Measurements from ENCODE around the gene STOML3.
A peak's percentile ranks its signal among the peaks of the same experiment; 100 is the strongest.

The STOML3 gene

GRCh38 chr13:38980750-38981078 is 9.9 kb downstream of the STOML3 start:
- TF ChIP-seq USF1 (IDR thresholded peaks at IDR 0.05): no peak
- no peak for TF ChIP-seq EGR1 (IDR thresholded peaks at IDR 0.05)
- no peak for TF ChIP-seq YY1 (IDR thresholded peaks at IDR 0.05; ENCODE audit: low read depth)
- no peak for TF ChIP-seq NFIC (IDR thresholded peaks at IDR 0.05)
- no peak for TF ChIP-seq FOXM1 (IDR thresholded peaks at IDR 0.05; ENCODE audit: borderline replicate concordance, low read depth)
- no peak for TF ChIP-seq REST (IDR thresholded peaks at IDR 0.05; ENCODE audit: low read depth)
- no peak for TF ChIP-seq TEAD4 (IDR thresholded peaks at IDR 0.05)
- no peak for TF ChIP-seq EP300 (IDR thresholded peaks at IDR 0.05; ENCODE audit: borderline replicate concordance)
- TF ChIP-seq CEBPB (IDR thresholded peaks at IDR 0.05): no peak
- TF ChIP-seq RAD21 (IDR thresholded peaks at IDR 0.05; ENCODE audit: low read depth): no peak
- no peak for TF ChIP-seq ZBTB7A (IDR thresholded peaks at IDR 0.05; ENCODE audit: low read depth)
- no peak for TF ChIP-seq MAX (IDR thresholded peaks at IDR 0.05)
- no peak for TF ChIP-seq TAF1 (IDR thresholded peaks at IDR 0.05; ENCODE audit: low read depth)
- TF ChIP-seq TCF12 (IDR thresholded peaks at IDR 0.05; ENCODE audit: low read depth): no peak
- TF ChIP-seq CREB1 (IDR thresholded peaks at IDR 0.05; ENCODE audit: low read depth): no peak

GRCh38 chr13:38979891-38980749 is 10.5 kb downstream of the STOML3 start:
- TF ChIP-seq USF1 (IDR thresholded peaks at IDR 0.05) (no peak), REST (IDR thresholded peaks at IDR 0.05; ENCODE audit: low read depth) (no peak), EGR1 (IDR thresholded peaks at IDR 0.05) (no peak), TAF1 (IDR thresholded peaks at IDR 0.05; ENCODE audit: low read depth) (no peak), EP300 (IDR thresholded peaks at IDR 0.05; ENCODE audit: borderline replicate concordance) (no peak), TEAD4 (IDR thresholded peaks at IDR 0.05) (no peak), FOXM1 (IDR thresholded peaks at IDR 0.05; ENCODE audit: borderline replicate concordance, low read depth) (no peak), NFIC (IDR thresholded peaks at IDR 0.05) (no peak), ZBTB7A (IDR thresholded peaks at IDR 0.05; ENCODE audit: low read depth) (no peak)

GRCh38 chr13:38970380-38971051 is 20.1 kb downstream of the STOML3 start:
- 0 out of 2 replicates have a peak, but pooled peaks have one; percentile 4 for TF ChIP-seq RAD21 (IDR thresholded peaks at IDR 0.05; ENCODE audit: low read depth)
- TF ChIP-seq CREB1 (IDR thresholded peaks at IDR 0.05; ENCODE audit: low read depth): no peak

- TF ChIP-seq TEAD4 (IDR thresholded peaks at IDR 0.05) (no peak), USF1 (IDR thresholded peaks at IDR 0.05) (no peak), EP300 (IDR thresholded peaks at IDR 0.05; ENCODE audit: borderline replicate concordance) (no peak), MAX (IDR thresholded peaks at IDR 0.05) (no peak)
Observed at GRCh38 chr13:38969187-38969586, 21.4 kb downstream of the STOML3 start.

GRCh38 chr13:38967446-38967845 is 23.2 kb downstream of the STOML3 start:
- TF ChIP-seq EP300 (IDR thresholded peaks at IDR 0.05; ENCODE audit: borderline replicate concordance) (no peak), RAD21 (IDR thresholded peaks at IDR 0.05; ENCODE audit: low read depth) (no peak), USF1 (IDR thresholded peaks at IDR 0.05) (no peak), YY1 (IDR thresholded peaks at IDR 0.05; ENCODE audit: low read depth) (no peak), TAF1 (IDR thresholded peaks at IDR 0.05; ENCODE audit: low read depth) (no peak), FOXM1 (IDR thresholded peaks at IDR 0.05; ENCODE audit: borderline replicate concordance, low read depth) (no peak), NFIC (IDR thresholded peaks at IDR 0.05) (no peak), TCF12 (IDR thresholded peaks at IDR 0.05; ENCODE audit: low read depth) (no peak), EGR1 (IDR thresholded peaks at IDR 0.05) (no peak), TEAD4 (IDR thresholded peaks at IDR 0.05) (no peak), REST (IDR thresholded peaks at IDR 0.05; ENCODE audit: low read depth) (no peak), CEBPB (IDR thresholded peaks at IDR 0.05) (no peak)
